GM12891 (cell line): ENCODE measurements around the gene SUCO.
"Not testable (repeated sequence)": the region's sequence is repeated elsewhere in the genome, so short reads cannot be mapped to it uniquely, and the experiment has no call there.

ENCODE experiments used
- DNase-seq: peaks from one replicate; pipeline ENCODE4 v3.0.0; 2011; ENCODE audit warnings: low spot score; ENCODE audit not compliant: insufficient read length
- FAIRE-seq: peaks from 2 replicates; lab custom pipeline; 2011; peaks lifted over from hg19 to GRCh38; lab: Jason Lieb, UNC
- PAX5 ChIP-seq: IDR thresholded peaks from 2 replicates; pipeline ENCODE4 v1.6.1; 2011; ENCODE audit warnings: low read length, moderate library complexity, mild to moderate bottlenecking; ENCODE audit not compliant: insufficient read depth, severe bottlenecking
- POLR2A ChIP-seq: IDR thresholded peaks from 2 replicates; pipeline ENCODE4 v1.6.1; 2011; ENCODE audit warnings: low read depth, low read length, control low read depth
- POLR2AphosphoS5 ChIP-seq: IDR thresholded peaks from 2 replicates; pipeline ENCODE4 v1.6.1; 2011; ENCODE audit warnings: low read depth, low read length, control low read depth
- POU2F2 ChIP-seq: IDR thresholded peaks from 2 replicates; pipeline ENCODE4 v1.6.1; 2011; ENCODE audit warnings: low read depth, mild to moderate bottlenecking, control low read depth, low read length, moderate library complexity
- SPI1 ChIP-seq: IDR thresholded peaks from 2 replicates; pipeline ENCODE4 v1.6.1; 2011; ENCODE audit warnings: low read depth, low read length, control low read depth
- TAF1 ChIP-seq: IDR thresholded peaks from 2 replicates; pipeline ENCODE4 v1.6.1; 2011; ENCODE audit warnings: low read depth, low read length, control low read depth

Gene SUCO

DNA sequence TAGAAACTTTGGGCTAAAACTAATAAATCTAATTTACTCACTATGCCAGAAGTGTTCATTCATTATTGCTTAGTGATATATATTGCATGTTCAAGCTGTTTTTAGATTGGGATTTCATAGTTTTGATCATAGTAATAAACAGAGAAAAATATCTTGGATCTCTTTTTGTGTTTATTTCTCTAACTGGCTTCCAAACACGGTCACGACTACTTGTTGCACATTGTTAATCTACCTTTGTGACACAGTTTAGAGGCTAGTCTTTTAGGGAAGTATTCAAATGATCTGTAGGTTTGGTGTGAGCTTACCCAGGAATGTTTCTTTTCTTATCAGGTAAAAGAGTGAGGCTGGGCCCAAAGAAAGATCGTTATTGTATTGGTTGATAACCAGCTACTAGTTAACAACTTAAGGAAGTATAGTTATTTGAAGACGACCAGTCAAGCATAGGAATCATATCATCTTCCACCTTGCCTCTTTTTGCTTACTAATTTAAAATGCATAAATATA lies 75.2 kb downstream of the SUCO start:
- TF ChIP-seq POLR2A (no peak), SPI1 (no peak), POU2F2 (no peak), TAF1 (no peak), PAX5 (no peak), POLR2AphosphoS5 (no peak)
- DNase-seq (no peak), FAIRE-seq (peak; percentile 9)

DNA sequence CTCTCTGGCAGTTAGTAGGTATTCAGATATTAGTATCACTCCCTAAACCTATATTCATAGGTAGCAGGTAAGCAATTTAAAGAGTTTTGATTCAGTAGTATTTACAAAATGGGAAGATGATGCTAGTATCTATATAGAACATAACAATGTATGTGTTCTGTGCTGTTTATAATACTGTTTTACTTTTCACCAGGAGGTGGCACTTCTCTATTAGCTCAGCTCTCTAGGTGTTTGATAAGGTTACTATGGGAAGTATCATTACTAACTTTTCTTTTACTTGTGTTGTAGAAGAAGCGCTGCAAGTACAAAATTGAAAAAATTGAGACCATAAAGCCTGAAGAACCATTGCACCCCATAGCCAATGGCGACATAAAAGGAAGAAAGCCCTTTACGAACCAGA lies 76.6 kb downstream of the SUCO start:
- TF ChIP-seq SPI1, result no peak
- no peak for TF ChIP-seq TAF1
- TF ChIP-seq POU2F2, result no peak
- no peak for TF ChIP-seq POLR2AphosphoS5
- TF ChIP-seq POLR2A, result no peak
- TF ChIP-seq PAX5, result no peak
- FAIRE-seq (no peak), DNase-seq (no peak)

DNA sequence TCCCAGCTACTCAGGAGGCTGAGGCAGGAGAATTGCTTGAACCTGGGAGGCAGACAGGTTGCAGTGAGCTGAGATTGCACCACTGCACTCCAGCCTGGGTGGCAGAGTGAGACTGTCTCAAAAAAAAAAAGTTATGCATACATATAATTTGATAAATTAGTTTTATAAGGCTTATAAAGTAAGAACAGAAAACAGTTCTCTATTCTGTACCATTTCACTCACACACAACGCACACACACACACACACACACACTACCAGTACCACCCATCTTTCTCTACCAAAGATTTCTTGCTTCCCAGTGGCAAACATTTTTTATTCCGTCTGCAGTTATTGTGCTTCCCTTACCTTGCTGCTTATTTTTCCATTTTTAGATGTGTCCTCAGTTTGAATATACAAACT lies 79.5 kb downstream of the SUCO start:
- FAIRE-seq, result no peak
- TF ChIP-seq POLR2AphosphoS5 (no peak), SPI1 (no peak), POLR2A (no peak), PAX5 (no peak), POU2F2 (no peak), TAF1 (no peak)
- DNase-seq, result no peak

DNA sequence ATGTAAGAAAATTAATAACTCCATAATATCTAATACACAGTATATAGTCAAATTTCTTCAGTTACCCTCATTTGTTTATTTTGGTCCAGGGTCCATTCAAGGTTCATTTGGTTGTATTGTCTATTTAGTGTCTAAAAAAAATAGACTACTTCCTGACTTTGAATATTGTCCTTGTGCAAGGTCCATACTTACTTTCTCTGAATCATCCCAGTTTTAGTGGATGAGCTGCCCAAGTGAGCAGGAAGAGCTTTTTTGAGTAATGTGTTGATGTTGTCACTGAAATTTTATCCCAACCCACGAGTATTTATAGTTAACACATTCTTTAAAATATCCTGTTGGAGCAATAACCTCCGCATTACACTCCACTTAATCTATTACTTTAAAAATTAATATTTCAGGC lies 80.3 kb downstream of the SUCO start:
- FAIRE-seq, result no peak
- no peak for DNase-seq
- TF ChIP-seq PAX5 (no peak), SPI1 (no peak), POLR2AphosphoS5 (no peak)

DNA sequence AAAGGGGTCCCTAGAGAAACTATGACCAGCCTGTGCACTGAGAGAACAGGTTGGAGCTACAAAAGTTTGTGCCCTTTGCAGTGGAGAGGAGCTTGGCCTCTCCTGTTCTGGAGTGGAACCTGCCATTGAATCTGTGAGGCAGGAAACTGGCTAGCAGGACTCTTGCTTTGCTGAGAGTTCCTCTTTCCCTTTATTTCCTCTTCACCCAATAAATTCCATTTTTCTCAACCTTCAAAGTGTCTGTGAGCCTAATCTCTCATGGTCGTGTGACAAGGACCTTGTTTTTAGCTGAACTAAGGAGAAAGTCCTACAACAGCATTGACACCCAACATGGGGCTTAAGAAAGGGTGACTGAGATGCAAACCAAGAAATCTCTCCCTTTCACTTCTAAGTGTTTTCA lies 83.2 kb downstream of the SUCO start:
- FAIRE-seq, result no peak
- no peak for DNase-seq
- TF ChIP-seq POLR2A (no peak), SPI1 (no peak), PAX5 (no peak), POU2F2 (no peak), TAF1 (no peak), POLR2AphosphoS5 (no peak)

DNA sequence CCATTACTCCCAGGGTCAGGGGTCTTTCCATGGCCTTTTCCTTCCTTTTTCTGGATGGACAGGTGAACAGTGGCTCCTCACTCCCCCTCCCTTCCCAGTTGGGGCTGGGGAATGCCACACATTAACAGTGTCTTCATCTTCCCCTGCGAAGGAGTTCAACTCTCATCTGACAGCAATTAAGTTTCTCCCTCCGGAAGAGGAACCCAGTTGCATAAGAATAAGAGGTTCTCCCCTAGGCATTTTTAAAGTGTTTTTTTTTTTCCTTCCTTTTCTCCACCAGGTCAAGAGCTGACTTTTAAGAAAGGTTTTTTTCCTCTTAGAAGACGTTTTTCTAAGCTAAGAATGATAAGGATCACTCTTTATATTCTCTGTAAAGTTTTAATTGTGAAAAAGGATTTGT lies 83.7 kb downstream of the SUCO start:
- DNase-seq (no peak), FAIRE-seq (no peak)
- no peak for TF ChIP-seq POU2F2
- TF ChIP-seq PAX5, result no peak
- TF ChIP-seq TAF1, result no peak
- no peak for TF ChIP-seq POLR2A
- TF ChIP-seq POLR2AphosphoS5, result no peak
- no peak for TF ChIP-seq SPI1

DNA sequence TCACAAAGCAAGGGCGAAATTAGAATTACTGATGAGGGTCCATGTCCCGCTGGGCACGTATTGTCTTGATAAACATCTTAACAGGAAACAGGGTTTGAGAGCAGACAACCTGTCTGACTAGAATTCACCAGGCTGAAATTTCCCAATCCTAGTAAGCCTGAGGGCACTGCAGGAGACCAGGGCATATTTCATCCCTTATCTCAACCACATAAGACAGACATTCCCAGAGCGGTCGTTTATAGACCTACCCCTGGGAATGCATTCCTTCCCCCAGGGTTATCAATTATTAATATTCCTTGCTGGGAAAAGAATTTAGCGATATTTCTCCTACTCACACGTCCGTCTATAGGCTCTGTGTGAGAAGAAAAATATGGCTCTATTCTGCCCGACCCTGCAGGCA lies 87.7 kb downstream of the SUCO start:
- not testable (repeated sequence) for DNase-seq, FAIRE-seq

DNA sequence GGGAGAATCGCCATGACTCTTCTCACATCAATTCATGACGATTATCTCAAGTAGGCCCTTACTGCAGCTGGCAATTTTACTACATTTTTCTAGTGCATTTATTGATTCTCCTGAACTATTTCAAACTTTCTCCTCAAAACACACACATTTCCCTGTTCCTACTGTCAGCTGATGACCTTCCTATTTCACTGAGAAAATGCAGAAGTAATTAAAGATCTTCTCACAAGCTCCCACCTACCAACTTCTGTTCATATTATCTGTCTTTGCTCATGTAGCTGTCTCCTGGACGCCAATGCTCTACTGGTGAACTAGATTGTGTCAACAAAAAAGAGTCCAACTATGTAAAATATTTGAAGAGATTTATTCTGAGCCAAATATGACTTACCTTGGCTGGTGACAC lies 89.6 kb downstream of the SUCO start:
- DNase-seq, result no peak
- TF ChIP-seq POLR2AphosphoS5, result no peak
- TF ChIP-seq POU2F2, result no peak
- no peak for TF ChIP-seq TAF1
- TF ChIP-seq PAX5, result no peak
- no peak for TF ChIP-seq POLR2A
- no peak for TF ChIP-seq SPI1
- FAIRE-seq, result no peak

DNA sequence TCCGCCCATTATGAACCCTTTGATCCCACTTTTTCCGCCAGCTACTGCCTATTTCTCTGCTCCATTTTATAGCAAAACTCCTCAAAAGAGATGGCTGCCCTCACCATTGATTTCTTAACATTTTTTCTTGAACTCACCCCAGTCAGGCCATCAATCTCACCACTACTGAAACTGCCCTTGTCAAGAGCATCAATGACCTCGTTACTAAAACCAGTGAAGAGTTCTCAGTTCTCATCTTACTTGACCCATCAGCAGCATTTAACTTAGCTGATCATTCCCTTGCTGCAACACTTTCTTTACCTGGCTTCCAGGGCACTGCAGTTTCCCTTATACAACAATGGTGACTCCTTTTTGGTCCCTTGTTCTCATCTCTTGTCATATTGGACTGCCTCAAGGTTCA lies 90.8 kb downstream of the SUCO start:
- no peak for TF ChIP-seq POLR2A
- no peak for TF ChIP-seq TAF1
- 0 out of 2 replicates have a peak, but pooled peaks have one; percentile 4 for TF ChIP-seq SPI1
- TF ChIP-seq POU2F2, result no peak
- DNase-seq, result no peak
- FAIRE-seq, result peak; percentile 26

DNA sequence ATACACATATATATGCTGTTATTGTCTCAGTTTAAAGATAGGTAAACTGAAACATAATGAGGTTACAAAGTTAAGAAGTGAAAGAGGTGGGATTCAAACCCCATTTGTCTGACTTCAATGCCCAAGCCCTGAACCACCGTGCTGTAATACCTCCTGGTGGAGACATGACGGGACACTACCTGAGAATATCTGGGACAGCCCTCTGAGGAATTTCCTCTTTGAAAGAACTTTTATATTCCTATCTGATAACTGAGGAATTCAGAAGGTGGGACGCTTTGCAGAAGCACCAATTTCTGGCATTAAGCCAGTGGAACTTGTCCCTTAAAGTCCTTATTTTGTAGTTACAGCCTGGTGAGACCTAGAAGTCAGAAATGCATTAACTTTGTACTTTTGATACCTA lies 93.9 kb downstream of the SUCO start:
- no peak for TF ChIP-seq POU2F2
- TF ChIP-seq SPI1, result no peak
- no peak for TF ChIP-seq TAF1
- no peak for TF ChIP-seq POLR2A
- TF ChIP-seq POLR2AphosphoS5, result no peak
- TF ChIP-seq PAX5, result no peak
- DNase-seq (no peak), FAIRE-seq (no peak)

DNA sequence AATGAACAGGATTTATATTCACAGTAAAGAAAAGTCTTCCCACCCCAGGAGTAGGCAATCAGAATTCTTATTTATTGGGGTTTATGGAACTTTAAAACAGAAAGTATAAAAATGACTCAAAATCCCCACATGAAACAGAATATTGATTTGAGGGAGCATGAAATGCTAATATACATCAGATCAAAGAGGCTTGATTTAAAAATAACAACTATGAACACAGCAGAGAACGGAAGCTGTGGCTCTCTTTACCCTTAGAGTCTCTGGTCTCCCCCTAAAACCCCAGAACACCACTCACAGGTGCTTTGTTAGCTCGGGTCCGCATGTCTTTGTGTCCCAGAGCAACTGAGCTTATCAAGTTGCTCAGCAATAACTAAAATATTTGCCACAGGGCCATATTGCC lies 94.8 kb downstream of the SUCO start:
- DNase-seq (no peak), FAIRE-seq (no peak)
- TF ChIP-seq TAF1, result no peak
- TF ChIP-seq POLR2AphosphoS5, result no peak

DNA sequence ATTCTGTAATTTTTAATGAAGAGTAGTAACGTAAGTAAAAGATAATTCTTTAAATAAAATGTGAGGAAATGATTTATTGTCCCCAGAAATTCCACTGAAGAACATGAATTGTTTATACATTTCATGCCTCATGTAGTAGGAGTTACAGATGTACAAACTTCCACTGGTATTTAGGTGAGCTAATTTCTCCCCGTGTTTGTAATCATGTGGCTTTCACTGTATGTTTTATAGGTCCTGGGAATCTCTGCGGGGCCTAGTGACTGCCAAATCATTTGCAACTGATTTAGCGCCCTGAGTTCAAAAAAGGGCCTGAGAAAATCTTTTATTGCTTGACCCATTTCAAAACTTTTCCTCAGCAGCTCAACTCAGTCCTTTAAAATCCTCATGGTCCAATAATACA lies 95.5 kb downstream of the SUCO start:
- no peak for DNase-seq
- FAIRE-seq, result no peak
- TF ChIP-seq TAF1, result no peak
- TF ChIP-seq PAX5, result no peak
- TF ChIP-seq POLR2A, result no peak
- TF ChIP-seq POU2F2, result no peak
- no peak for TF ChIP-seq SPI1
- TF ChIP-seq POLR2AphosphoS5, result no peak

DNA sequence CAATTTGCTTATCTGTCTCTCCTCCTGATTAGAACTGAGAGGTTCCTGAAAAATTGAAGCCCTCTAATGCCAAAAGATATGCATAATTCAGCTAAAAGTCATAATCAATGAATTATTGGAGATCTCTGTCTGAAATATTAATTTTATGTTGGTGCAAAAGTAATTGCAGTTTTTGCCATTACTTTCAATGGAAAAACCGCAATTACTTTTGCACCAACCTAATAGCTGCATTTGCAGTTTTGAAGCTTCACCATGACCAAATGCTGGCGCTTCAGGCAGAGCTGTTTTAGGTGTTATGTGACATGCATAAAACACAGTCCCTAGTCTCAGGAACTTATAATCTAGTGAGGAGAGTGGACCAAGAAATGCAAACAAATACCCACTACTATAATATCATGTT lies 96.2 kb downstream of the SUCO start:
- TF ChIP-seq POLR2A (no peak), TAF1 (no peak), POU2F2 (no peak), POLR2AphosphoS5 (no peak), PAX5 (no peak), SPI1 (no peak)
- DNase-seq, result no peak
- no peak for FAIRE-seq
